Activated CD8-positive, alpha-beta memory T cell treated with anti-CD3 and anti-CD28 coated beads, Interleukin-2, amount 50 U/mL, for 24 hours (primary cell): ENCODE results near the gene WDR74.
"Not testable (repeated sequence)": the region's sequence is repeated elsewhere in the genome, so short reads cannot be mapped to it uniquely, and the experiment has no call there.

Source experiments
- DNase-seq: peaks from one replicate; pipeline ENCODE4 v3.0.0-alpha.2; 2020; ENCODE audit errors: extremely low read depth

Gene WDR74

DNA sequence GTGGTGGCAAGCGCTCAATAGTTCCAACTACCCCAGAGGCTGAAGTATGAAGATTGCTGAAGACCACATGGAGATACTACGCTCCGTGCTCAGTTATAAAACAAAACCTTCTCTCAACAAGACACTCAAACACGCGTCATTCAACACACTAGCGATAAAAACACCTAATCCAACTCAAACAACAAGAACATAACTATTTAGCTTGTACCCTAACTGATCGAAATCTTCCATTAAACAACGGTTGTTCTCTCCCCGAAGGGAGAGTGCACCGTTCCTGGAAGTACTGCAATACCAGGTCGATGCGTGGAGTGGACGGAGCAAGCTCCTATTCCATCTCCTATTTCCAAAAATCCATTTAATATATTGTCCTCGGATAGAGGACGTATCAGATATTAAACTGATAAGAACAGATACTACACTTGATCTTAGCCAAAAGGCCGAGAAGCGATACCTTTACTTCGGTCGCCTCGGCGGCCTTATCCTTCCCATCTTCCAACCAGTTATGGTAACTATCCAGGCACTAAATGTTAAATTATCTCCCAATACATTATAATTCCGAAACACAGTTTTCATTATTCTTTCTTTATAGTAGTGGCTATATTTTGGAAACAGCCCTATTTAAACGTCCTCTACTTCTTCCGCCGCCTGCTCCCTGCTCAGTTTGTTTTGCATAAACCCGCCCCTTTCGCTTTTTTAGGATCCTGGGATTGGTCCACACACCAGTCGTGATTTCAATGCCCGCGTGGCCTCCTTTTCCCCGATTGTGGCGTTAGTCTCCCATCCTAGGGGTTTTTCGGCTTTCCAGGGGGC lies 2.2 kb upstream of the WDR74 start:
- peak; percentile 62 for DNase-seq

DNA sequence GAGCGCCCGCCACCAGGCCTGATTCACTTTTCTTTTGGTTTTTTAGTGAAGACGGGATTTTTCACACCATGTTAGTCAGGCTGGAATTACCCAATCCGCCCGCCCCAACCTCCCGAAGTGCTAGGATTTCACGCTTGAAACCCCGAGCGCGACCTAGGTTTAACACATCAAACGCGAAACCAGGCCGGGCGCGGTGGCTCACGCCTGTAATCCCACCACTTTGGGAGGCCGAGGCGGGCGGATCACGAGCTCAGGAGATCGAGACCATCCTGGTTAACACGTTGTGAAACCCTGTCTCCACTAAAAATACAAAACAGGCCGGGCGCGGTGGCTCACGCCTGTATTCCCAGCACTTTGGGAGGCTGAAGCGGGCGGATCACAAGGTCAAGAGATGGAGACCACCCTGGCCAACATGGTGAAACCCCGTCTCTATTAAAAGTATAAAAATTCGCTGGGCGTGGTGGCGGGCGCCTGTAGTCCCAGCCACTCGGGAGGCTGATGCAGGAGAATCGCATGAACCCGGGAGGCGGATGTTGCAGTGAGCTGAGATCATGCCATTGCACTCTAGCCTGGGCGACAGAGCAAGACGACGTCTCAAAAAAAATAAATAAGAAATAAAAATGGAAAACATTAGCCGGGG lies 1.5 kb upstream of the WDR74 start:
- peak; percentile 69 for DNase-seq

DNA sequence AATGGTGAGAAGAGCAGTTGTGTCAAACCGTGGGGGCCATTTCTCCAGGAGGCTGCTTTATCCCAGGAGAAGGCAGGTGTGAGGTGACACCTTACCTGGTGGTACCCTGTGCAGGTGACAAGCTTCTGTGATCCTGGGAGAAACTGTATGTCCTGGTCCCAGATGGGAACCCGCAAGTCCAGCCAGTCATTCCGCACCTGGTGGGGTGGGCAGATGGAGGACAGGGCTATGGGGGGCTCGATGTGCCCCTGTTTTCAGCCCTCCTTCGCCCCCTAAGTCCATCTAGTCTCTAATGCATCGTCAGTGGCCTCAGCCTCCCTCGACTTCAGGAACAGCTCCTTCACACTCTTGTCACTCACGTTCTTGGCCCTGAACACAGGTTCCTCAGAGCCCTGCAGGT lies 4.1 kb downstream of the WDR74 start:
- no peak for DNase-seq

DNA sequence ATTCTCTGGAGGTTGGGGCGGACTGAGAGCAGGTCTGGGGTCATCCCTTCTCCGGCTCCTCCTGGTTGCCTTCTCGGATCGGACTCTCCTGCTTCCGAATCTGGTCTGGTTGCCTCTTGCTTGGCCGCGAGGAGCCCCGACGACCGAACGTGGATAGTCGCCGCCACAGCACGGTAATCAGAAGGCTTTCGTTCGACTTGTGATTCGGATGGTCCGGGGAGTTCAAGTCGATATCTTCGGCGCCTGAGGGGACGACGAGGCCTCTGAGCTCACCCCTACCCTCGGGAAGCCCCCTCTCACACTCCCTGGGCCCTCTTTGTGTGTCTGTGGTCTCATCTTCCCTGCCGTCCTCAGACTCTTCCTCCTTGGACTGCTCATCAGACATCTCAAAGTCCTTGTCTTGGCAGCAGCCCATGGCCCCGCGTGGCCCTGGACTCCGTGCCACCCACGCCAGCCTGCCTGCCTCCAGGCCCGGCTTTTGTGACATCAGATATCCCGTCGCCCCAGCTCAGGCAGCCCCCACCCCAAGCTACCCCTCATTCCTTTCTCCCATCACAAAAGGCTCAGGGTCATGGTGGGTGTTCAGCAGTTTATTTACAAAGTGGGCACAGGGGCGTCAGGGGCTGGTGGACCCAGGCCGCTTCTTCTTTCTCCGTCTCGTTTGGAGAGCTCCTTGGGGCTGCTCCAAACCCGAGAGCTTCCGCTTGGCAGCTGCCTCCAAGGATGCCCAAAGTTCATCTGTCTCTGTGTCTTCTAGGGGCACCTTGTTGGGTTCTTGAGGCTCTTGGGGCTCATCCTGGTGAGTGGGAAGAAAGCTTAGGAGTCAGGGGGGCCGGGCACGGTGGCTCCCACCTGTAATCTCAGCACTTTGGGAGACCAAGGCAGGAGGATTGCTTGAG lies 6.8 kb downstream of the WDR74 start, which contains the start of gene TEX54:
Gene TEX54 (minus strand): TSS at position 506 of the 899 bp plus-strand sequence.
- DNase-seq = no peak

DNA sequence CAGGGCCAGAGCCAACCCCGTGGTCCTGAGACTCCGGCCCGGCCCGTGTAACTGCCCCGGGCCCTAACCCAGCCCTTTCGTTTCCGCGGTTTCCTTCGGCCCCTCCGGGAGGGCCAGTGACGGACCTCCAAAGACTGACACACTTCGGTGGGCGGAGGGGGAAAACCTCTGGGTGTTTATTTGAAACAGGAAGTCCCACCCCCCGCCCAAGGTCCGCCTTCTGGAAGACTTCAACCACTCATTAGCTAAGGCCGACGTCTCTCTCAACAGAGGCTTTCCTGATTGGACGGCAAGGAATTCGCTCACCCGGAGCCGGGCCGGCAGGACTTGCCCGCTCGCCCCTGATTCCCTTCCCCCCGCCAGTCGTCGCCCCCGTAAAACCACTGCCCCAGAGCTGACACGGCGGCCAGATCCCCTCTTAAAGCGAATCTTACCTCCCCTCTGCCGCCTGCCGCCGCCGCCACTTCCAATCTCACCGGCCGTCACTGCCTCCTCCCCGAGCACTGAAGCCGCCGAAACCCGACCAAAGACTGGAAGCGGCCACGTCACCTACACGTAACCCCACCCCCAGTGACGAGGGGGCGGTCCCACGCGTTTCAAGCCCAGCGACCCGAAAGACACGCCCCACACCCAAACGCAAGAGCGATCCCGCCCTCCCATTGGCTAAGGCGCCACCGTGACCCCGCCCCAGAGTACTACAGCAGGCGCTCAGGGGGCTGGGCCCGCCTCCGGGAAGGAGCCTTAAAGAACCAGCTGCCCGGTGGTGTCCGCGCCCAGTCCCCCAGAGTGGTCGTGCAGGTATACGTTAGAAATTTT lies 7.7 kb downstream of the WDR74 start, which contains the start of gene STX5:
Gene STX5 (minus strand): TSS at position 532 of the 816 bp plus-strand sequence. CDS start 808 bp downstream, outside the sequence.
- peak; percentile 99 for DNase-seq

DNA sequence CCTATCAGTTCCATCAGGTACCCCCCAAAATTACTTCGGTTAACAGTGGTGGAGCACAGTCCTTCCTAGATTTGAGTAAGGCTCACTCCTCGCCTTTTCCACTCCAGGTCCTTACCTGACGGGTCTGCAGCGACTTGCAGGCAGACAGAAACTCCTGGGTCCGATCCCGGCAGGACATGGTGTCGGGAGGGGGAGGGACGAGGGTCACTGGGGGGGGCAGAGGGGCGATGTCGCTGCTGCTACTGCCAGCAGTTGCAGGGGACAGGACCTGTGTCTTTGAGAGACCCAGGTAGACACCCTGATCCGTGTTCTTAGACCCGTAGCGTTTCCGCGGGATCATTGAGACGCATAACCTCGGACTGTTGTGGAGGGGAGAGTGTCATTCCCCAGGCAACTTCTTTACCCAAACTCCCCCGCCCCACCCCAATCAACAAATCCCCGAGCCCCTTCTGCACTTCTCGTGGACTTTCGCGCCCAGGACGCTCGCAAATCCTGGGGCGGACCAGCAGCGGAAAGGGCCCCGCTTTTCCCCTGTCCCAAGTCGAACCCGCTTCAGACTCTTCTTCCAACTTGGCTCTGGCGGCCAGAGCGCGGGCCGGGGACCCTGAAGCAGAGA lies 8.4 kb downstream of the WDR74 start:
- no peak for DNase-seq

DNA sequence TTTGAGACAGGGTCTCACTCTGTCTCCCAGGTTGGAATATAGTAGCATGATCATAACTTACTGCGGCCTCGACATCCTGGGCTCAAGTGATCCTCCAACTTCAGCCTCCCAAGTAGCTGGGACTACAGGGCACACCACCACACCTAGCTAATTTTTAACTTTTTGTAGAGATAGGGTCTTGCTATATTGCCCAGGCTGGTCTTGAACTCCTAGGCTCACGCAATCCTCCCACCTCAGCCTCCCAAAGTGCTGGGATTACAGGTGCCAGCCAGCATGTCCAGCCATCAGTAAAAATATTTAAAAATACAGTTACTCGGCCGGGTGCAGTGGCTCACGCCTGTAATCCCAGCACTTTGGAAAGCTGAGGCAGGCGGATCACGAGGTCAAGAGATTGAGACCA lies 11.3 kb downstream of the WDR74 start:
- DNase-seq = not testable (repeated sequence)

DNA sequence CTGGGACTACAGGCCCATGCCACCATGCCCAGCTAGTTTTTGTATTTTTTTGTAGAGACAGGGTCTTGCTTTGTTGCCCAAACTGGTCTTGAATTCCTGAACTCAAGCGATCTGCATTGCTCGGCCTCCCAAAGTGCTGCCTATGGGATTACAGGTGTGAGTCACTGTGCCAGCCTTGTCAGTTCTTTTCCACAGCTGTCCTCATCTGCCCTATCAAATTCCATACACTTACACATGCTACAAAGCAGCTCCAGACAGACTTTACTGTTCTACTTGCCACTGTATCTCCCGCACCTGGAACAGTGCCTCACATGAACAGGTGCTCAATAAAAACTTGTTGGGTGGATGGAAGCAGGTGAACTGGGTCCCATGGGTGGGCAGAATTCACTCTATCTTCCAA lies 15.7 kb downstream of the WDR74 start:
- no peak for DNase-seq

DNA sequence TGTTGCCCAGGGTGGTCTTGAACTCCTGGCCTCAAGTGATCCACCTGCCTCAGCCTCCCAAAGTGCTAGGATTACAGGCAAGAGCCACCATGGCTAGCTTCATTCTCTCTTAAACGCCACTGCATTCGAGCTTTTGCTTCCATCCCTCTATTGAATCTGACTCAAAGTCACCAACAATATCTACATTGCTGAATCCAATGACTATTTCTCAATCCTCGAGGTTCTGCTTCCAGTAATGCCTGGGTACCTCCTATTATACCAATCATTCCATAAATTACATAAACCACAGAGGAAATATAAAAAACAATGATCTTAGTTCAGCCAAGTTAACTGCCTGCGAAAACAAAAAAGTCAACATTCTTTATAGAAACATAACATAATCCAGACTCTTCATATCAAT lies 22.3 kb downstream of the WDR74 start:
- DNase-seq = no peak

DNA sequence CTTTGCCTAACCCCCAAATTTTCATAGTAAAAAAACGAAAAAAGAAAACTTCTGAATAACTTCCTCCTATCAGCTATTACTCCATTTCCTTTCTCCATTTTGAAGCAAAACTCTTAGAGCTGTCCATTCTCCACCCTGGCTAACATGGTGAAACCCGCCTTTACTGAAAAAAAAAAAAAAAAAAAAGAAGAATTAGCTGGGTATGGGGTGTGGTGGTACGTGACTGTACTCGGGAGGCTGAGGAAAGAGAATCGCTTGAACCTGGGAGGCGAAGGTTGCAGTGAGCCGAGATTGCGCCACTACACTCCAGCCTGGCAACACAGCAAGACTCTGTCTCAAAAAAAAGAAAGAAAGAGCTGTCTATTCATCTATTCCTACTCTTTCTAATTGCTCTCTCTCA lies 22.8 kb downstream of the WDR74 start:
- DNase-seq = no peak

DNA sequence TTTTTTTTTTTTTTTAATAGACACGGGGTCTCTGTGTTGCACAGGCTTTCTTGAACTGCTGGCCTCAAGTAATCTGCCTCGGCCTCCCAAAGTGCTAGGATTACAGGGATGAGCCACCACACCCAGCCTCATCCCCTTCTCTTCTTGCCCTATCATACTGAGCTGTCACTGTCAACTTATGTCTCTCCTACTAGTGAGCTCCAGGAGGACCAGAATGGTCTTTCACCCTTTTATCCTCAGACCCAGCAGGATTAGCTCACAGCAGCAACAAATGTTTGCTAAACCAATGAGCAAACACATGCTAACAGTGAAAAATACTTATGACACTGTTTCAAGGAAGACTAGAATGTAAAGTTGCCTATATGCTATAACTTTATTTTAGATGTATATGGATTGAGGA lies 27.7 kb downstream of the WDR74 start:
- no peak for DNase-seq

DNA sequence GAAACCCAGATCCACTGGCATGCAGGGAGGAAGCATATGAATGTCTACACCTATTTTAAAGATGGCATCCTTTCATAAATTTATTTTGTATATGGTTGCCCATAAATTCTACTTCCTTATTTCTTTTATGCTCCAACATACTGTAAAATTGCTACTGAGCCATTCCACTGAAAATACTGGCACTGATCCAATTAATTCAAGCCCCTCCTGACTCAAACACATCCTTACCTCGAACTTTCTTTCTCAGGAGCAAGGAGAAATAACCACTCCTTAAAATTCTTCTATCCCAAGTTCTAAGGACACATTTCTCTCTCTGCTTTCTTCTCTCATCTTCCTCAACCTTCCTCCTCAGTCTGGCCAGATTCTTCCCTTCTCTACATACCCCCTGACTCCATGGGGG lies 28.6 kb downstream of the WDR74 start:
- DNase-seq = no peak

DNA sequence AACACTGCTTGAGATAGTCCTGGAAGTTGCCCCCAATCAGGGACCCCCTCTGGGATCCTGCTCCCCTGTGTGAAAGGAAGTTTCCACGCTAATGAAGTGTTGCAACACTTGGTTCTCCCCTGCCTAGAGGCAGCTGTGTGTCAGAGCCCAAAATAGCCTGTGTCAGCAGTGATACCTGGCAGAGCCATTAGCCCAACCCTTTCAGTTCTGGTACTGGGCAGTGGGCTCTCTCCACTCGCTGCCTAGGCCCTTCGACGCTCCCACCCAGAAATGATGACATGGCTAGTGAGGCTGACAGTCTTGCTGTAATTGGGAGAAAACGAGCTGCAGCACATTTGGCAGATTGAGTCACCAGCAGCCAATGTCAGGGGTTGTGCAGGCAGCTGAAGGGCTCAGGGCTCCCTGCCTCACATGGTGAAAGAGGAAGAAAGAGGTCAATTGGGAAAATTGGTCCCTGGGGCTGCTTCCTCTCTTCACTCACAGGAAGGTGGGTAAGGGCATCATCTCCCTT lies 32.7 kb downstream of the WDR74 start:
- DNase-seq = no peak

DNA sequence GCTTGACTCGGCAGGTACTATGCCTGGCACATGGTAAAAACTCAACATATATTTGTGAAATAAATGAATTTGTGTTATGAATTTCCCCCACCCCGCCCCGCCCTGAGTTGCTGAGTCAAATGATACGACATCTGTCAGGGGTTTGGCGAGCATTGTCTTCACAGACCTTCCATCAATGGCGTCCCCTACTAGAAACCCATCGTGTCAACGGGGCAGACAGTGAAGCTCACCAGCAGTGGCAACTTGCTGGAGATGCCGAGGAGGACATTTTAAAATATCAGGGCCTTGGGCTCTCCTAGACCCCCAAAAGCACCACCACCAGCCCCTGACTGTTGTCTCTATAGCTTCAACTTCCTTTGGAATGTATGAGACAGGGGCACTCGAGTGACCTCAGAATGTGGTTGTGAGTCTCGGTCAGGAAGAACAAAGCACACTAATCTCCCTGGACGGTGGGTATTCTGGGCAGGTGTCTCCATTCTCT lies 33.4 kb downstream of the WDR74 start:
- no peak for DNase-seq

DNA sequence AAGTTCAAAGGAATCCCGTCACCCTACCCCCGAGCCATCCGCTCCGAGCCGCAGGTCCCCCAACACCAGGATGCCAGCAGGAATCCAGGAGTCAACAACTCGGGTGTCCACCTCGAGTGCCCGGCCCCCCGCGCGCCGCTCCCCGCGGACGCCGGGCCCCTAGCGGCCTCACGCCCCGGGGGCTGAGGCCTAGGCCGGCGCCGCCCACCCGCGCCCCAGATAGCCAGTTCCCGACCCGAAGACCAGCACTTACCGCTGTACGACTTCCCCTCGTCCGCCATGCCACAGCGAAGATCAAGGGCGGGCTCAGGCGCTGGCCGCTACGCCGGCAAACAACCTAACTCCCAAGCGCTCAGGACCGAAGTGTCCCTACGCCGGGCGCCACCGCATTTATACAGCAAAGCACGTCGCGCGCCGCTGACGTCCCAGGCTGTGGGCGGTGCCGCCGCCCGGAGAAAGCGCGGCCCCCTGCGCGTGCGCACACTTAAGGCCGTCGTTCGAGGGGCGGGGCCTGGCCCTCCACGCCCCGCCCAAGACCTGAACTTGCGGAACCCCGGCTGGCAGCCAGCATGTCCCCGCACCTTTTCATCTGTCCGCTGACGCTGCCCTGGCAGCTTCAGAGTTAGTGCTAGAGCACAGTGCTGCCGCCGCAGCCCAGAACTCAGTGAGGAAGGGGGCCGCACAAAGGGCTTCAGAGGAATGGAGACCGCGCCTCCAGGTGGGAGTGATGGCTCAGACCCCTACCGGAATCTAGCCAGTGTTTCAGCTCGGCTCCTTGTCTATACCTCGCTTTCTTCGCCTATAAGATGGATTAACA lies 34.1 kb downstream of the WDR74 start, which contains the start of gene NXF1:
Gene NXF1 (minus strand): TSS at position 365 of the 817 bp plus-strand sequence. CDS start 84 bp downstream, at position 281.
- DNase-seq = peak; percentile 87

DNA sequence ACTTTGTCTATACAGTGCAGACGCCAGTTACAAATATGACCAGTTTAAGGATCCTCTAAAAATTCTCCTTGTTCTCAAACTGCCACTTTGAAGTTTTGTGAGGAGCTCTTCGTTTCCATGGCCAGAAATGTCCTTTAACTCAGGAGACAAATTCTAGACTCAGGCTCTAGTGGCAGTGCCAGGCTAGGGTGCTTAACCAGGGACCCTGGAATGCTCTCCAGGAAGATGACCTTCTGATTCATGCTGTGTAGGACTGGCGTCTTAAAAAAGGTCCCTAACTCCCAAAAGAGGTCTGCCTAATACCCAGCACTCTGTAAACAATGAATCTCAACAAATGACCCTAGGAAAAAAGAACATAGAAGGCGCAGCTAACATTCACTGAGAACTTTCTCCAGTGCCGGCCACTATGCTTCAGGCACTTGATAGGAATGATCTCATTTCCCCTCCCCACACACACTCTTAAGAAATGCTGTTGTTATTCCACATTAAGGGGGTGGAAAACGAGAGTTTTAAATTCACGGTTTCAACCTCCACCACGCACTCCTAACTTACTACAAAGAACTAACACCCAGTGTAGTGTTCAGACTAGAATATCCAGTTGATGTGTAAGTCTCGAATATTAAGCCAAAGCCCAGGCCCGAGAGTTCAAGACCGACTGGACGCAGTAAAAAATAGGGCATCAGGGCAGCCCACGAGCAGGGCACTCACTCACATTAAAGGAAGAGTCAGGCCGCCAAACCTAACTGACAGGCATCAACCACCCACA lies 34.9 kb downstream of the WDR74 start:
- DNase-seq = no peak

DNA sequence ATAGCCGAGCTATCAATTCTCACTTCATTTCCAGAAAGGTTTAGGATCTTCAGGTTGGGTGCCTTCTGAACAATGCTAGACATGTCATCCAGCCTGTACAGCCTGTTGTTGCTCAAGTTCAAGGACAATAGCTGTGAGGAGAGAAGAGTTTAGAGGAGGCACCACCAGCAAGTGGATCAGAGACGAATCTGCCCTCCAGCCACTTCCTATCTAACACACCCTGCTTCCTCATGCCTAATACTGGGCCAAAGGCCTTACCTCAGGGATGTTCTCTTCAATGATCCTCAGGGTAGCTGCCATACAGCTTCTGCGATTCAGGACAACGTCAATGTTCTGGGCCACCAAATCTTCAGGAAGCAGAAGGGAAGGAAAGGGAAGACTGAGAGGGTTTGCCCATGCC lies 38.3 kb downstream of the WDR74 start:
- DNase-seq = no peak

DNA sequence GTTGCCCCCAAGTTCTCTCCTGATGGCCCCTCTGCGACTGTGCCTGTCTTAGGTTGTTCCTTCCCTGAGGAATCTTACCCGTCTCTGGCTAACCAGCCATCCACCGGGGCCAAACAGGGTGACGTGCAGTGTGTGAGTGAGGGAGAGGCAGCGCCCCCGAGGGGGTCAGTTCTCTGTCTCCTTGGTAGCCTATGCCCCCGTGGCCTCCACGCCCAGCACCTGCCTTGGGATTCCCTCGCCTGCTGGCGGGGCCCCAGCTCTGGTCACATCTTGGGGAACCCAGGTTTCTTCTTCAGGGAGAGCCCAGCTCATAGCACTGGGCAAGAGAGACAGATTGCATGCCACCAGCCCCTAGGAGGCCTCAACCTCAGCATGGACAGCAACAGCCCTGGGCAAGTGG lies 39.9 kb downstream of the WDR74 start:
- DNase-seq = no peak

DNA sequence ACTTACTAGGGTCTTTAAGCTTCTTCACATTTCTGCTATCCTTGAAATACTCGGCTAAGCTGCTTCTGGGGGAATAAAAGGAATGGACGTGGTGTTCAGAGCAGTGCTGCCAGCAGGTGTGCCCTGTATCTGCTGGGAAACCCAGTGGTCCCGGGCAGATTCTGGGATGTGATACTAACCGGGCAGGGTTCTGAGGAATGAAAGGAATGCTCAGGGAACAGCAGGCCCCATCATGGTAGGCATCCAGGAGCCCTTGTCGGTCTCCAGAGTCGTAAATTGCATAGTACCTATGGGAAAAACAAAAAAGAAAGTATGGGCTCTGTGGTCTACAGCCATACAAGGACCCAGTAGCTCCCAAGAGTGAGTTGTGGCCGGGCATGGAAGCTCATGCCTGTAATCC lies 43.1 kb downstream of the WDR74 start:
- no peak for DNase-seq
